Colonic mucosa (tissue), 4 donors: ENCODE data around the gene RO60. TPM values are rescaled to one million over a fixed set of nuclear protein-coding genes. Genes with fewer than 3 reads are reported as not detected.
A peak's percentile ranks its signal among the peaks of the same experiment; 100 is the strongest.
"Not testable (repeated sequence)": the region's sequence is repeated elsewhere in the genome, so short reads cannot be mapped to it uniquely, and the experiment has no call there.

Experiments used
- DNase-seq: peaks from one replicate; pipeline ENCODE4 v3.0.0-alpha.2; 2020
- H3K27ac ChIP-seq: fragments of 200-600 bp; one replicate; pipeline ENCODE4 v1.8.0; 2021
- H3K27me3 ChIP-seq: fragments of 200-600 bp; one replicate; pipeline ENCODE4 v1.8.0; 2021
- H3K36me3 ChIP-seq: fragments of 200-600 bp; one replicate; pipeline ENCODE4 v1.8.0; 2021
- H3K4me1 ChIP-seq: fragments of 200-600 bp; one replicate; pipeline ENCODE4 v1.8.0; 2021; ENCODE audit warnings: mild to moderate bottlenecking
- H3K4me3 ChIP-seq: fragments of 200-600 bp; one replicate; pipeline ENCODE4 v1.8.0; 2021
- H3K9ac ChIP-seq, 2 donors: one replicate each; pipeline ENCODE4 v1.7.0; 2013; ENCODE audit warnings: control low read depth in 2 of 2, low read depth in 2 of 2, low read length in 2 of 2
- H3K9me3 ChIP-seq: fragments of 200-600 bp; one replicate; pipeline ENCODE4 v1.8.0; 2021
- CTCF ChIP-seq: fragments of 200-600 bp; IDR thresholded peaks from one replicate; pipeline ENCODE4 v1.8.0; 2022; ENCODE audit warnings: antibody characterized with exemption, mild to moderate bottlenecking
- intact Hi-C: fragments of 100-400 bp; cut with DNase I; formaldehyde crosslinking; loops from one replicate; pipeline ENCODE4 v1.14.1; 2022
- total RNA-seq, 2 donors: library from RNA; stranded (reverse); fragmentation: NEBNext Ultra II Directional in 1 of 2; extraction: Animal tissue kit (Norgen Biotek cat#: 25700) in 1 of 2; gene quantifications; one replicate each; pipeline ENCODE4 v1.2.1, GENCODE V29; 2021
- donor health status: healthy.
- donor health status: DM: no; HTN: no; CAD: no.
- donor health status: DM: no; HTN: no; CAD: no.

RO60 gene
- total RNA-seq, 2 donors from 2014 or later, result 47.6 to 55.9 TPM

GRCh38 chr1:193016788-193017187 lies 42.6 kb upstream of the RO60 start:
- H3K4me3 ChIP-seq, result no peak overlapping the region
- no peak overlapping the region for H3K9ac ChIP-seq
- no peak for DNase-seq
- no peaks in the 10 kb centered on the region for H3K9me3 ChIP-seq
- H3K4me1 ChIP-seq, result no peaks in the 10 kb centered on the region
- H3K27me3 ChIP-seq, result no peaks in the 10 kb centered on the region
- H3K27ac ChIP-seq, result no peak overlapping the region
- no peaks in the 10 kb centered on the region for H3K36me3 ChIP-seq
- intact Hi-C loops, result loop anchor here (10.0 kb wide), 1 partner anchor 542 kb away; no protein-coding TSS in a partner anchor
- TF ChIP-seq CTCF, result no peak

DNA sequence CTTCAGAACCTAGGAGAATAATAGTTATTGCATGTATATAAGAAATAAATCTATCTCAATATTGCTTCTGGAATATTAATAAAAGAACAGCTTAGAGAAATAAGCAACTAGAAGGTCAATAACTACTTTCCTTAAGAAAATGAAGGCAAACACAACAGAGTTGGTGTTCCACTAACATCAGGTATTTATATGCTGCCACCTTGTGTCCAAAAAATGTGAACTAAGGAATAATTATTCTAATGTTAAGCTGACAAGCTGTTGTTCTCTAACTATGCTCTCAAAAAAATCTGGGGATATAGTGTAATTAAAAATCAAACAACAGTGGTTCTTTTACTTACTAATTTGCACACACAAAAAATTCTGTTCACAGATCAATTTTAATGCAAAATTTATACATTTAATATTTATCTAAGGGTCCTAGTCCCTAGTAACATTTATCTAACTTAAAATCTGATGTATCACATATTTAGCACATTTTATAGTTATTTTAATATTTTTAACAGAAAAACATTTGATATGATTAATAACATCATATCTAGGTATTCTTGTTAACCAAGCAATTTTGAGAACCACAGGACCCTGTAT lies 39.9 kb upstream of the RO60 start:
- H3K9ac ChIP-seq, result no peak overlapping the region
- intact Hi-C loops, result loop anchor here (2.0 to 10.0 kb wide), 2 partner anchors 213 to 545 kb away; no protein-coding TSS in a partner anchor
- H3K36me3 ChIP-seq, result no peaks in the 10 kb centered on the region
- no peak overlapping the region for H3K4me3 ChIP-seq
- no peaks in the 10 kb centered on the region for H3K4me1 ChIP-seq
- H3K27ac ChIP-seq, result no peak overlapping the region
- no peaks in the 10 kb centered on the region for H3K27me3 ChIP-seq
- H3K9me3 ChIP-seq, result no peaks in the 10 kb centered on the region
- no peak for DNase-seq
- peak; percentile 42 for TF ChIP-seq CTCF

- no peaks in the 10 kb centered on the region for H3K9me3 ChIP-seq
- no peak for TF ChIP-seq CTCF
- H3K4me1 ChIP-seq, result no peaks in the 10 kb centered on the region
- DNase-seq, result no peak
- no peak overlapping the region for H3K4me3 ChIP-seq
- H3K27ac ChIP-seq, result no peak overlapping the region
- intact Hi-C loops, result no loop called here
- no peaks in the 10 kb centered on the region for H3K27me3 ChIP-seq
- no peak overlapping the region for H3K9ac ChIP-seq
- H3K36me3 ChIP-seq, result no peaks in the 10 kb centered on the region
These were observed 34.2 kb upstream of the RO60 start for GRCh38 chr1:193025218-193025617.

- Histone ChIP-seq H3K27ac (no peak overlapping the region), H3K4me3 (no peak overlapping the region), H3K36me3 (no peaks in the 10 kb centered on the region), H3K27me3 (no peaks in the 10 kb centered on the region), H3K4me1 (no peaks in the 10 kb centered on the region), H3K9me3 (no peaks in the 10 kb centered on the region), H3K9ac (no peak overlapping the region)
- DNase-seq, result no peak
- intact Hi-C loops, result no loop called here
- no peak for TF ChIP-seq CTCF
These were observed 29.1 kb upstream of the RO60 start for GRCh38 chr1:193030280-193030679.

DNA sequence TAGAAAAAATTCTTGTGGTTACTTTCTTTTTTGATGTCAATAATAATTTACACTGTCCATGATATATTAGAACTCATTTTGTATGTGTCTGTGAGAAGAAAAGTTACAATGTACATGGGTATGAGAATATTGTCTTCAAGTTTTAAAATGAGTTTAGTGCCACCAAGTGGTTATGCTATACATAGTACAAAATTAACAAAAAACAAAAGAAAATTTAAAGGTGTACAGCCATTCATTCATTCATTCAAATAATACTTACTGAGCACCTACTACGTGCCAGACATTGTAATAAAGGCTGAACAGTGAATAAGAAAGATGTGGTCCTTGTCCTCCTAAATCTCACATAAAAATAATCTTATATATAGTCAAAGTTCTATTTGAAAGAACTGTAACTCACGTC lies 28.0 kb upstream of the RO60 start:
- no peaks in the 10 kb centered on the region for H3K9me3 ChIP-seq
- TF ChIP-seq CTCF, result no peak
- no peak for DNase-seq
- no peaks in the 10 kb centered on the region for H3K4me1 ChIP-seq
- intact Hi-C loops, result no loop called here
- H3K27me3 ChIP-seq, result no peaks in the 10 kb centered on the region
- no peak overlapping the region for H3K27ac ChIP-seq
- no peak overlapping the region for H3K9ac ChIP-seq
- H3K36me3 ChIP-seq, result no peaks in the 10 kb centered on the region
- no peak overlapping the region for H3K4me3 ChIP-seq

DNA sequence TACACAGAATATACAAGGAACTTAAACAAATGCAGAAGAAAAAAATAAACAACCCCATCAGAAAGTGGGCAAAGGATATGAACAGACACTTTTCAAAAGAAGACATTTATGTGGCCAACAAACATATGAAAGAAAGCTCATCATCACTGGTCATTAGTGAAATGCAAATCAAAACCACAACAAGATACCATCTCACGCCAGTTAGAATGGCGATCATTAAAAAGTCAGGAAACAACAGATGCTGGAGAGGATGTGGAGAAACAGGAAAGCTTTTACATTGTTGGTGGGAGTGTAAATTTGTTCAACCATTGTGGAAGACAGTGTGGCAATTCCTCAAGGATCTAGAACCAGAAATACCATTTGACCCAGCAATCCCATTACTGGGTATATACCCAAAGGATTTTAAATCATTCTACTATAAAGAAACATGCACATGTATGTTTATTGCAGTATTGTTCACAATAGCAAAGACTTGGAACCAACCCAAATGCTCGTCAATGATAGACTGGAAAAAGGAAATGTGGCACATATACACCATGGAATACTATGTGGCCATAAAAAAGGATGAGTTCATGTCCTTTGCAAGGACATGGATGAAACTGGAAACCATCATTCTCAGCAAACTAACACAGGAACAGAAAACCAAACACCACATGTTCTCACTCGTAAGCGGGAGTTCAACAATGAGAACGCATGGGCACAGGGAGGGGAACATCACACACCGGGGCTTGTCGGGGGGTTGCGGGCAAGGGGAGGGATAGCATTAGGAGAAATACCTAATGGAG lies 26.6 kb upstream of the RO60 start:
- intact Hi-C loops, H3K9me3 ChIP-seq, H3K4me1 ChIP-seq, H3K9ac ChIP-seq, H3K4me3 ChIP-seq, H3K27ac ChIP-seq, H3K36me3 ChIP-seq, DNase-seq, H3K27me3 ChIP-seq: not testable (repeated sequence)
